Ascending aorta (tissue), 2 donors: ENCODE data around the gene FIG4. TPM values are rescaled to one million over a fixed set of nuclear protein-coding genes. Genes with fewer than 3 reads are reported as not detected.
"Not testable (repeated sequence)": the region's sequence is repeated elsewhere in the genome, so short reads cannot be mapped to it uniquely, and the experiment has no call there.

Source experiments
- DNase-seq, 2 donors: peaks; one replicate each; pipeline ENCODE4 v3.0.0-alpha.2; 2019; ENCODE audit warnings: low spot score in 2 of 2
- H3K27ac ChIP-seq, 2 donors: fragments of 200-600 bp; sonication (generic); one replicate each; pipeline ENCODE4 v1.5.1; 2016 to 2017; ENCODE audit warnings: mild to moderate bottlenecking in 1 of 2
- H3K27me3 ChIP-seq: fragments of 200-600 bp; sonication (generic); one replicate; pipeline ENCODE4 v1.5.1; 2017
- H3K36me3 ChIP-seq, 2 donors: fragments of 200-600 bp; sonication (generic); one replicate each; pipeline ENCODE4 v1.5.1; 2016
- H3K4me1 ChIP-seq, 2 donors: fragments of 200-600 bp; sonication (generic); one replicate each; pipeline ENCODE4 v1.5.1; 2016 to 2017; ENCODE audit warnings: mild to moderate bottlenecking in 1 of 2
- H3K4me3 ChIP-seq, 2 donors: fragments of 200-600 bp; sonication (generic); one replicate each; pipeline ENCODE4 v1.5.1; 2016 to 2017; ENCODE audit warnings: mild to moderate bottlenecking in 1 of 2
- H3K9me3 ChIP-seq, 2 donors: fragments of 200-600 bp; sonication (generic); one replicate each; pipeline ENCODE4 v1.5.1; 2016
- intact Hi-C: fragments of 100-400 bp; cut with DNase I; formaldehyde crosslinking; loops from one replicate; pipeline ENCODE4 v1.15.1; 2023
- total RNA-seq: library from RNA; depleted of rRNA; stranded (reverse); fragments of >200 nt; gene quantifications from one replicate; pipeline ENCODE4 v1.1.0, GENCODE V29; 2016
- TF ChIP-seq, protein P1 (sequence below), 3 experiments: fragments of 200-600 bp in 2 of 3; fragments of 450-650 bp in 1 of 3; sonication (generic) in 2 of 3; IDR thresholded peaks; one replicate each; pipeline ENCODE4 v1.5.1; 2016 to 2019; ENCODE audit warnings: antibody characterized with exemption in 3 of 3, mild to moderate bottlenecking in 1 of 3, moderate library complexity in 1 of 3

FIG4 gene
- total RNA-seq, 1 donor from 2014 or later = 27.9 TPM

DNA sequence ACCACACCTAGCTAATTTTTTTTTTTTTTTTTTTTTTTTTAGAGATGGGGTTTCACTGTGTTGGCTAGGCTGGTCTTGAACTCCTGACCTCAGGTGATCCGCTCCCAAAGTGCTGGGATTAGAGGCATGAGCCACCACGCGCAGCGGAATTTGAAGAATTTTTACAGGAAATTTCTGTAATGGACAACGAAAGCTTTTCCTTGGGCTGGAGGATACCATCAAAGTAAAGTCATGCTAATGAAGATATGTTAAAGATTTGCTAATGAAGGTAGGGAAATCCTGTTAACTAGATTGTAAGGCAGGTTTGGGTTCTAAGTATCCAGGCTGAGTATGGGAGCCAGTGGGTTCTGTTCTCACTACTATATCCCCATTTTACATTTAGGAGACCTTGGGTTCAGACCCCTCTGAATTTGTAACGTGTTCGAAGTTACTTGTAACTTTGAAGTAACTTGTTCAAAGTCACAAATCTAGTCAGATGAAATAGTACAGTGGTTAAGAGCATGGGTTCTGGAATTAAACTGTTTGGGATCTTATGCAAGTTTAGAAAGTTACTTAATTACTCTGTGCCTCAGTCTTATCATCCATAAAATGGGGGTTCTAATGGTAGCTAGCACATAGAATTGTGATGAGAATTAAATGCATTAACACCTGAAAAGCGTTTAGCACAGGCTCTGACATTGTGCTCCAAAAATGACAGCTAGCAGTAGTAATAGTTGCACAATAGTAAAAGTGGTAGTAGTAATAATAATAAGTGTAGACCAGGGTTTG lies 163.6 kb downstream of the FIG4 start:
- Histone ChIP-seq H3K27ac (no peak overlapping the region), H3K36me3 (no peaks in the 10 kb centered on the region), H3K4me1 (no peaks in the 10 kb centered on the region), H3K9me3 (no peaks in the 10 kb centered on the region), H3K4me3 (no peak overlapping the region), H3K27me3 (no peaks in the 10 kb centered on the region)
- intact Hi-C loops = no loop called here
- TF ChIP-seq, protein P1, sequence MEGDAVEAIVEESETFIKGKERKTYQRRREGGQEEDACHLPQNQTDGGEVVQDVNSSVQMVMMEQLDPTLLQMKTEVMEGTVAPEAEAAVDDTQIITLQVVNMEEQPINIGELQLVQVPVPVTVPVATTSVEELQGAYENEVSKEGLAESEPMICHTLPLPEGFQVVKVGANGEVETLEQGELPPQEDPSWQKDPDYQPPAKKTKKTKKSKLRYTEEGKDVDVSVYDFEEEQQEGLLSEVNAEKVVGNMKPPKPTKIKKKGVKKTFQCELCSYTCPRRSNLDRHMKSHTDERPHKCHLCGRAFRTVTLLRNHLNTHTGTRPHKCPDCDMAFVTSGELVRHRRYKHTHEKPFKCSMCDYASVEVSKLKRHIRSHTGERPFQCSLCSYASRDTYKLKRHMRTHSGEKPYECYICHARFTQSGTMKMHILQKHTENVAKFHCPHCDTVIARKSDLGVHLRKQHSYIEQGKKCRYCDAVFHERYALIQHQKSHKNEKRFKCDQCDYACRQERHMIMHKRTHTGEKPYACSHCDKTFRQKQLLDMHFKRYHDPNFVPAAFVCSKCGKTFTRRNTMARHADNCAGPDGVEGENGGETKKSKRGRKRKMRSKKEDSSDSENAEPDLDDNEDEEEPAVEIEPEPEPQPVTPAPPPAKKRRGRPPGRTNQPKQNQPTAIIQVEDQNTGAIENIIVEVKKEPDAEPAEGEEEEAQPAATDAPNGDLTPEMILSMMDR (IDR thresholded peaks at IDR 0.05) = no peak
- no peak for DNase-seq

- H3K36me3 ChIP-seq, H3K9me3 ChIP-seq, H3K27me3 ChIP-seq, H3K4me3 ChIP-seq, intact Hi-C loops, H3K4me1 ChIP-seq, DNase-seq, H3K27ac ChIP-seq: not testable (repeated sequence)
These were observed 164.5 kb downstream of the FIG4 start for GRCh38 chr6:109855476-109856040.

DNA sequence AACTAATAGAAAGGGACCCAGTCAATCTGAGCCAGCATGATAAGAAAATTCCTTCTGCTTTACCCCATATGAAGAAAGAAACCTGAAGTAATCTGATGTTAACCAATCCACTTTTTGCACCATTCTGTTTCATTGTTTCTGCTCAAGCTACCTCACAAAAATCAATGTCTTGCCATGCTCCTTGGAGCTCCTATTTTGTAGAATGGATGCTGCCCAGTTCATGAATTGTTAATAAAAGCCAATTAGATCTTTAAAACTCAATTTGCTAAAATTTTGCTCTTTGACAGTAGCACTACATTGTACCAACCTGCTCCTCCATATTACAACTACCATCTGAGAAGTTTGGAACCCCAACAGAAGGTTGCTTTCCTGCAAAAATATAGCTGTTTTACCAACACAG lies 170.8 kb downstream of the FIG4 start:
- TF ChIP-seq, protein P1 (IDR thresholded peaks at IDR 0.05) = no peak
- no peaks in the 10 kb centered on the region for H3K27me3 ChIP-seq
- intact Hi-C loops = no loop called here
- DNase-seq = no peak
- no peaks in the 10 kb centered on the region for H3K9me3 ChIP-seq
- no peaks in the 10 kb centered on the region for H3K4me1 ChIP-seq
- H3K36me3 ChIP-seq = no peaks in the 10 kb centered on the region
- H3K27ac ChIP-seq = no peak overlapping the region
- no peak overlapping the region for H3K4me3 ChIP-seq

- no peak for DNase-seq
- Histone ChIP-seq H3K4me1 (peaks cover 0 to 3% of the 10 kb centered on the region in 2 donors), H3K9me3 (no peaks in the 10 kb centered on the region), H3K4me3 (no peak overlapping the region), H3K27ac (no peak overlapping the region), H3K27me3 (no peaks in the 10 kb centered on the region), H3K36me3 (no peaks in the 10 kb centered on the region)
- TF ChIP-seq, protein P1 (IDR thresholded peaks at IDR 0.05) = no peak
- intact Hi-C loops = no loop called here
These were observed 173.0 kb downstream of the FIG4 start for GRCh38 chr6:109864050-109864449.

- H3K27ac ChIP-seq = no peak overlapping the region
- H3K9me3 ChIP-seq = no peaks in the 10 kb centered on the region
These were observed 174.9 kb downstream of the FIG4 start for GRCh38 chr6:109865968-109866367.

More at GRCh38 chr6:109865968-109866367, 174.9 kb downstream of the FIG4 start:
- no peak overlapping the region for H3K4me3 ChIP-seq
- no peaks in the 10 kb centered on the region for H3K27me3 ChIP-seq
- H3K4me1 ChIP-seq = peaks cover 0 to 3% of the 10 kb centered on the region in 2 donors
- no peaks in the 10 kb centered on the region for H3K36me3 ChIP-seq
- TF ChIP-seq, protein P1 (IDR thresholded peaks at IDR 0.05) = no peak
- intact Hi-C loops = no loop called here
- DNase-seq = no peak
